Vagina (tissue), 2 donors: Measurements from ENCODE around the gene ENTREP3.

Experiments
- POLR2AphosphoS5 ChIP-seq, 2 donors: sonication (generic); formaldehyde crosslinking; IDR thresholded peaks; one replicate each; pipeline ENCODE4 v1.9.0; 2017; ENCODE audit warnings: antibody characterized with exemption in 2 of 2, mild to moderate bottlenecking in 2 of 2, low read depth in 1 of 2; ENCODE audit not compliant: insufficient read depth in 1 of 2
- TF ChIP-seq, protein P1 (sequence below), 3 experiments: fragments of 450-650 bp in 2 of 3; fragments of 200-600 bp in 1 of 3; sonication (generic) in 1 of 3; IDR thresholded peaks; one replicate each; pipeline ENCODE4 v1.5.1; 2017 to 2019; ENCODE audit warnings: antibody characterized with exemption in 3 of 3, mild to moderate bottlenecking in 2 of 3, moderate library complexity in 2 of 3

DNA sequence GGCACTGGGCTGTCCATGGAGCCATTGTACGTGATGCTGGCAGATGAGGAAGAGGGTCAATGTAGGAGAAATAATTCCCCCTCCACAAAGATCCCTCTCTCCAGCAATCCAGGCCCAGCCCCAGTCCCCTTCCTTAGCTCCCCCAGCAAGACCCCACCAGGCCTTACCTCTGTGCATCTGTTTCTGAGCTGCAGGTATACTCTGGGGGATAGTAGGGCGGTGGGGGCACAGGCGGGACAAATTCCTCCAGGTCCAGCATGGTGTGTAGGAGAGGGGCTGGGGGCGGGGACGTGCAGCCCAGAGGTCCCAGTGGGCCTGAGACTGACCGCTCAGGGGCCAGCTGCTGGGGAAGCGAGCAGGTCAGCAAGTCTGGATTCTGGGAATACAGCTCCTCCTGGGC, 3.7 kb downstream of the ENTREP3 start:
- no peak for TF ChIP-seq POLR2AphosphoS5 (IDR thresholded peaks at IDR 0.05; ENCODE audit: insufficient read depth in 1 of 2, low read depth in 1 of 2)
- TF ChIP-seq, protein P1, sequence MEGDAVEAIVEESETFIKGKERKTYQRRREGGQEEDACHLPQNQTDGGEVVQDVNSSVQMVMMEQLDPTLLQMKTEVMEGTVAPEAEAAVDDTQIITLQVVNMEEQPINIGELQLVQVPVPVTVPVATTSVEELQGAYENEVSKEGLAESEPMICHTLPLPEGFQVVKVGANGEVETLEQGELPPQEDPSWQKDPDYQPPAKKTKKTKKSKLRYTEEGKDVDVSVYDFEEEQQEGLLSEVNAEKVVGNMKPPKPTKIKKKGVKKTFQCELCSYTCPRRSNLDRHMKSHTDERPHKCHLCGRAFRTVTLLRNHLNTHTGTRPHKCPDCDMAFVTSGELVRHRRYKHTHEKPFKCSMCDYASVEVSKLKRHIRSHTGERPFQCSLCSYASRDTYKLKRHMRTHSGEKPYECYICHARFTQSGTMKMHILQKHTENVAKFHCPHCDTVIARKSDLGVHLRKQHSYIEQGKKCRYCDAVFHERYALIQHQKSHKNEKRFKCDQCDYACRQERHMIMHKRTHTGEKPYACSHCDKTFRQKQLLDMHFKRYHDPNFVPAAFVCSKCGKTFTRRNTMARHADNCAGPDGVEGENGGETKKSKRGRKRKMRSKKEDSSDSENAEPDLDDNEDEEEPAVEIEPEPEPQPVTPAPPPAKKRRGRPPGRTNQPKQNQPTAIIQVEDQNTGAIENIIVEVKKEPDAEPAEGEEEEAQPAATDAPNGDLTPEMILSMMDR (IDR thresholded peaks at IDR 0.05), result no peak
